Activated CD8-positive, alpha-beta T cell treated with anti-CD3 and anti-CD28 coated beads for 36 hours (primary cell): ENCODE measurements around the gene AKAP12. TPM values are rescaled to one million over a fixed set of nuclear protein-coding genes. Genes with fewer than 3 reads are reported as not detected.

ENCODE experiments used
- ATAC-seq: fragments of 200-7000 bp; cut with Tn5 transposase; one replicate; pipeline ENCODE4 v1.10.0; 2021; ENCODE audit warnings: mild to moderate bottlenecking, moderate library complexity
- CTCF ChIA-PET: fragments of 350-600 bp; sonication (Branson Sonifier 250); formaldehyde crosslinking; loops from one replicate; lab custom pipeline; 2021; ENCODE audit warnings: antibody characterized with exemption; lab: Charles Lee
- POLR2A ChIA-PET: fragments of 350-600 bp; sonication (Branson Sonifier 250); formaldehyde crosslinking; loops from one replicate; lab custom pipeline; 2021; ENCODE audit warnings: antibody characterized with exemption; lab: Charles Lee
- DNase-seq: peaks from one replicate; pipeline ENCODE4 v3.0.0-alpha.2; 2020
- H3K27ac Mint-ChIP-seq: one replicate; pipeline ENCODE4 v1.8.0; 2021; ENCODE audit warnings: mild to moderate bottlenecking, mixed read lengths
- H3K27me3 Mint-ChIP-seq: one replicate; pipeline ENCODE4 v1.8.0; 2021; ENCODE audit warnings: mixed read lengths
- H3K36me3 Mint-ChIP-seq: one replicate; pipeline ENCODE4 v1.8.0; 2021; ENCODE audit warnings: low read depth, mixed read lengths
- H3K4me1 Mint-ChIP-seq: one replicate; pipeline ENCODE4 v1.8.0; 2021; ENCODE audit warnings: low read depth, mixed read lengths
- H3K4me3 Mint-ChIP-seq: one replicate; pipeline ENCODE4 v1.8.0; 2021; ENCODE audit warnings: mild to moderate bottlenecking, moderate library complexity, mixed read lengths
- H3K9me3 Mint-ChIP-seq: one replicate; pipeline ENCODE4 v1.8.0; 2021; ENCODE audit warnings: mixed read lengths
- CTCF ChIP-seq: fragments of 200-600 bp; IDR thresholded peaks from one replicate; pipeline ENCODE4 v1.8.0; 2022; ENCODE audit warnings: antibody characterized with exemption, mild to moderate bottlenecking
- intact Hi-C: fragments of 100-400 bp; cut with micrococcal nuclease; formaldehyde crosslinking; loops from one replicate; pipeline ENCODE4 v1.10.0; 2022
- total RNA-seq, 2 experiments: library from RNA; stranded (reverse); gene quantifications; one replicate each; pipeline ENCODE4 v1.2.3, GENCODE V29; 2021

Gene AKAP12
- total RNA-seq, 2 experiments from 2014 or later = 3.2 to 4.0 TPM

DNA sequence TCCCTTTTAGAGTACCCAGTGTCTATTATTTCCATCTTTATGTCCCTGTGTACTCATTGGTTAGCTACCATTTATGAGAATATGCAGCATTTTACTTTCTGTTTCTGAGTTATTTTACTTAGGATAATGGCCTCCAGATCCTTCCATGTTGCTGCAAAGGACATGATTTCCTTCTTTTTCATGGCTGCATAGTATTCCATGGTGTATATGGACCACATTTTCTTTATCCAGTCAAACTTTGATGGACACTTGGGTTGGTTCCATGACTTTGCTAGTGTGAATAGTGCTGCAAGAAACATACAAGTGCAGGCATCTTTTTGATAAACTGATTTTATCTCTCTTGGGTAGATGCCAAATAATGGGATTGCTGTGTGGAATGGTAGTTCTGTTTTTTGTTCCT is 96.2 kb downstream of the AKAP12 start:
- no peak for TF ChIP-seq CTCF
- ChIA-PET POLR2A (interaction anchor here (0.7 kb wide), 1 partner anchor 232 kb away, joined by 3 read pairs; no protein-coding TSS in a partner anchor), CTCF (interaction anchor here (0.6 to 3.3 kb wide), 10 partner anchors 10 to 1125 kb away, joined by 3 to 65 read pairs (median 3); partner anchors contain the start of gene AKAP12)
- Mint-ChIP-seq H3K4me3 (no peak overlapping the region), H3K27me3 (peaks cover 2% of the 10 kb centered on the region), H3K36me3 (no peaks in the 10 kb centered on the region), H3K9me3 (no peaks in the 10 kb centered on the region), H3K27ac (no peak overlapping the region), H3K4me1 (no peaks in the 10 kb centered on the region)
- no peak for DNase-seq
- intact Hi-C loops = loop anchor here (2.0 kb wide), 1 partner anchor 443 kb away; no protein-coding TSS in a partner anchor
- no peak for ATAC-seq

- no peaks in the 10 kb centered on the region for H3K9me3 Mint-ChIP-seq
- CTCF ChIA-PET = interaction anchor here (0.7 to 1.4 kb wide), 4 partner anchors 14 to 356 kb away, joined by 3 to 8 read pairs (median 3); no protein-coding TSS in a partner anchor
- POLR2A ChIA-PET = no interaction called here
- DNase-seq (no peak), ATAC-seq (no peak)
- no peak for TF ChIP-seq CTCF
- no peak overlapping the region for H3K4me3 Mint-ChIP-seq
- H3K27me3 Mint-ChIP-seq = peaks cover 2% of the 10 kb centered on the region
- no peaks in the 10 kb centered on the region for H3K4me1 Mint-ChIP-seq
- no peaks in the 10 kb centered on the region for H3K36me3 Mint-ChIP-seq
- intact Hi-C loops = no loop called here
- no peak overlapping the region for H3K27ac Mint-ChIP-seq
Observed at GRCh38 chr6:151338651-151339200, 99.0 kb downstream of the AKAP12 start.

DNA sequence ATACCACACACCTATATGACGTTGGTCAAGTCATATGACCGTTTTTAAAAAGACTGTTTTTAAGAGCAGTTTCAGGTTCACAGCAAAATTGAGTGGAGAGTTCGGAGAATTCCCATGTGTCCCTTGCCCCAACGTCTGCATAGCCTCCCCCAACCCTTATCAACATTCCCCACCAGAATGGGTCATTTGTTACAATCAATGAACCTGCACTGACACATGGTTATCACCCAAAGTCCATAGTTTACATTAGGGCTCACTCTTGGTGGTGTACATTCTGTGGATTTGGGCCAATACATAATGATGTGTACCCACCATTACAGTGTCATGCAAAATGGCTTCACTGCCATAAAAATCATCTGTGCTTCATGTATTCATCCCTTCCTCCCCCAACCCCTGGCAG is 99.6 kb downstream of the AKAP12 start:
- H3K27me3 Mint-ChIP-seq = peaks cover 2% of the 10 kb centered on the region
- H3K27ac Mint-ChIP-seq = no peak overlapping the region
- H3K9me3 Mint-ChIP-seq = no peaks in the 10 kb centered on the region
- ChIA-PET POLR2A (no interaction called here), CTCF (no interaction called here)
- no peak for ATAC-seq
- no peak for DNase-seq
- no peak overlapping the region for H3K4me3 Mint-ChIP-seq
- H3K36me3 Mint-ChIP-seq = no peaks in the 10 kb centered on the region
- intact Hi-C loops = no loop called here
- H3K4me1 Mint-ChIP-seq = no peaks in the 10 kb centered on the region
- TF ChIP-seq CTCF = no peak

GRCh38 chr6:151340219-151340978 is 100.6 kb downstream of the AKAP12 start:
- POLR2A ChIA-PET = no interaction called here
- intact Hi-C loops = no loop called here
- H3K9me3 Mint-ChIP-seq = no peaks in the 10 kb centered on the region

More at GRCh38 chr6:151340219-151340978, 100.6 kb downstream of the AKAP12 start:
- no peak for DNase-seq
- peaks cover 2% of the 10 kb centered on the region for H3K27me3 Mint-ChIP-seq
- CTCF ChIA-PET = interaction anchor here (1.2 kb wide), 1 partner anchor 449 kb away, joined by 3 read pairs; no protein-coding TSS in a partner anchor
- H3K4me1 Mint-ChIP-seq = no peaks in the 10 kb centered on the region
- H3K36me3 Mint-ChIP-seq = no peaks in the 10 kb centered on the region
- no peak overlapping the region for H3K27ac Mint-ChIP-seq
- ATAC-seq = no peak
- H3K4me3 Mint-ChIP-seq = no peak overlapping the region
- TF ChIP-seq CTCF = no peak
